ENCODE data around the gene CORO1A. TPM values are rescaled to one million over a fixed set of nuclear protein-coding genes. Genes with fewer than 3 reads are reported as not detected.
A peak's percentile ranks its signal among the peaks of the same experiment; 100 is the strongest.

Gene CORO1A
- total RNA-seq, 4 donors from 2014 or later, result 9.5 to 29.1 (median 23.2) TPM

DNA sequence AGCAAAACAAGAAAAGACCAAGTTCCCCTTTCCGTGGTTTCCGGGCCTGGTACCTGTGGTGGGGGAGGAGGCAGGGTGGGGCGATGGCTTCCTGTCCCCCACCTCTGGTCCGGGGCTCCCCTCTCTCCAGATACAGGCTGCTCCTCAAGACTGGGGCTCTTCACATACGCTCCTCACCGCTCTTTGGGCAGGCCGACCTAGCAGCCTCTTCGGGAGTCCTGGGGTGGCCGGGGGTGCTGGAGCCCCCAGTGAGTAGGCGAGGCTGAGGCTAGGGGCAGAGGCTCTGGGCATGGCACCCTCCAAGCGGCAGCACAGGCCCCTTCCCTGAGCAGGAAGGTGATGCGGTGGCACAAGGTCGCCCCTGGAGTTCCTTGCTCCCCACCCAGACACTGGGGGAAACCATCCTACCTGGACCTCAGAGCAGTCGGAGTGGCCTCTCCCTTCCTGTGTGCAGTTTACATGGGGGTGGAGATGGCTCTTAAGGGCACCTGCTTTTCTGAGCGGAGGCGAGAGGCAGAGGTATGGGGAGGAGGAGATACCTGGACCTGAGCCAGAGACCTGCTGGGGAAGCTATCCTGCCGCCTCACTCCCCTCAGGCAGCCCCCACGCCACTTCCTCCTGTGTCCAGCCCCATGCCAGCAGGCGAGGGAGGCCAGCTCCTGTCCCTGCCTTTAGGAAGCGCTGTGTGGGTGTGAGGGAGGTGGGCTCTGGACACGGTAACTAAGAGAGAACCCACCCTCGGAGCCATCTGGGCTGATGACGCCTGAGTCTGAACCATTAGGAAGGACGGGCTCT lies 891 bp downstream of the CORO1A start:
- no peak for DNase-seq
- WGBS, 2 donors, result 18 to 28% methylated on average over 5 to 7 of the region's 24 CpGs
- Histone ChIP-seq H3K4me3 (peak overlapping the region; percentile 42 to 78 (median 58)), H3K36me3 (peaks cover 0 to 6% (median 0%) of the 10 kb centered on the region in 3 donors), H3K27ac (peak overlapping the region; percentile 54 to 91 (median 88)), H3K9me3 (no peaks in the 10 kb centered on the region), H3K27me3 (no peaks in the 10 kb centered on the region), H3K4me1 (peaks cover 4 to 49% (median 27%) of the 10 kb centered on the region in 3 donors)
- intact Hi-C loops (cut with DNase I), result no loop called here
- TF ChIP-seq, protein P1, sequence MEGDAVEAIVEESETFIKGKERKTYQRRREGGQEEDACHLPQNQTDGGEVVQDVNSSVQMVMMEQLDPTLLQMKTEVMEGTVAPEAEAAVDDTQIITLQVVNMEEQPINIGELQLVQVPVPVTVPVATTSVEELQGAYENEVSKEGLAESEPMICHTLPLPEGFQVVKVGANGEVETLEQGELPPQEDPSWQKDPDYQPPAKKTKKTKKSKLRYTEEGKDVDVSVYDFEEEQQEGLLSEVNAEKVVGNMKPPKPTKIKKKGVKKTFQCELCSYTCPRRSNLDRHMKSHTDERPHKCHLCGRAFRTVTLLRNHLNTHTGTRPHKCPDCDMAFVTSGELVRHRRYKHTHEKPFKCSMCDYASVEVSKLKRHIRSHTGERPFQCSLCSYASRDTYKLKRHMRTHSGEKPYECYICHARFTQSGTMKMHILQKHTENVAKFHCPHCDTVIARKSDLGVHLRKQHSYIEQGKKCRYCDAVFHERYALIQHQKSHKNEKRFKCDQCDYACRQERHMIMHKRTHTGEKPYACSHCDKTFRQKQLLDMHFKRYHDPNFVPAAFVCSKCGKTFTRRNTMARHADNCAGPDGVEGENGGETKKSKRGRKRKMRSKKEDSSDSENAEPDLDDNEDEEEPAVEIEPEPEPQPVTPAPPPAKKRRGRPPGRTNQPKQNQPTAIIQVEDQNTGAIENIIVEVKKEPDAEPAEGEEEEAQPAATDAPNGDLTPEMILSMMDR (IDR thresholded peaks at IDR 0.05), result no peak
- peak in 1 of 4 donors; percentile 37 for TF ChIP-seq POLR2A (IDR thresholded peaks at IDR 0.05)

DNA sequence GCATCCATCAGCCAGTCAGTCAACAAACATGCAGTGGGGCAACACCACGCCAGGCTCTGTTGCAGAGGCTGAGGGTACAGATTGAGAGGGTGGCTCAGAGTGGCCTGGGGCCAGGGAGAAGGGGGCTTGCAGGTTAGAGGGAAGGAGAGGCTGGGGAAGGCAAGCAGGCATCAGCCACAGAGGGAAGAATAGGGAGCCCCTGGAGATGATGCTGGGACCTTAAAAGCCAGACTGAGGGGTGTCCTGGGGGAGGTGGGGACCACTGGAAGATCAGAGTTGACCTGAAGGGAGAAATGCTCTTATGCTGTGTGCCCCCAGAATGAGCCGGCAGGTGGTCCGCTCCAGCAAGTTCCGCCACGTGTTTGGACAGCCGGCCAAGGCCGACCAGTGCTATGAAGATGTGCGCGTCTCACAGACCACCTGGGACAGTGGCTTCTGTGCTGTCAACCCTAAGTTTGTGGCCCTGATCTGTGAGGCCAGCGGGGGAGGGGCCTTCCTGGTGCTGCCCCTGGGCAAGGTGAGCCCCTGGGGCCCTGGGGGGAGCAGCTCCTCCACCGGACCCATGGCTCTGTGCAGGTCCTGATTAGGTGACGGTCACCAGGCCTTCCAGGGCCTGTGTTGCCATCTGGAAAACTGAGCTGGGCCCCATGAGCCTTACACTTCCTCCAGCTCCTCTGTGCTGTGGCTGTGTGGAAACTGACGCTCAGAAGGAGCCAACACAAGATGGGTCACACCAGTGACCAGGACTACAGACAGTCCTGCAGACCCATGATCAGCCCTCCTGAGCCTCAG lies 1.7 kb downstream of the CORO1A start:
- Histone ChIP-seq H3K27me3 (no peaks in the 10 kb centered on the region), H3K27ac (peak overlapping the region; percentile 54 to 91 (median 88)), H3K4me1 (peaks cover 4 to 49% (median 27%) of the 10 kb centered on the region in 3 donors), H3K9me3 (no peaks in the 10 kb centered on the region), H3K4me3 (peak overlapping the region; percentile 42 to 78 (median 58)), H3K36me3 (peaks cover 0 to 6% (median 0%) of the 10 kb centered on the region in 3 donors)
- TF ChIP-seq, protein P1 (IDR thresholded peaks at IDR 0.05), result no peak
- no peak for TF ChIP-seq POLR2A (IDR thresholded peaks at IDR 0.05)
- intact Hi-C loops (cut with DNase I), result no loop called here
- no peak for DNase-seq
- 73 to 87% methylated on average over 3 to 6 of the region's 13 CpGs for WGBS, 2 donors

DNA sequence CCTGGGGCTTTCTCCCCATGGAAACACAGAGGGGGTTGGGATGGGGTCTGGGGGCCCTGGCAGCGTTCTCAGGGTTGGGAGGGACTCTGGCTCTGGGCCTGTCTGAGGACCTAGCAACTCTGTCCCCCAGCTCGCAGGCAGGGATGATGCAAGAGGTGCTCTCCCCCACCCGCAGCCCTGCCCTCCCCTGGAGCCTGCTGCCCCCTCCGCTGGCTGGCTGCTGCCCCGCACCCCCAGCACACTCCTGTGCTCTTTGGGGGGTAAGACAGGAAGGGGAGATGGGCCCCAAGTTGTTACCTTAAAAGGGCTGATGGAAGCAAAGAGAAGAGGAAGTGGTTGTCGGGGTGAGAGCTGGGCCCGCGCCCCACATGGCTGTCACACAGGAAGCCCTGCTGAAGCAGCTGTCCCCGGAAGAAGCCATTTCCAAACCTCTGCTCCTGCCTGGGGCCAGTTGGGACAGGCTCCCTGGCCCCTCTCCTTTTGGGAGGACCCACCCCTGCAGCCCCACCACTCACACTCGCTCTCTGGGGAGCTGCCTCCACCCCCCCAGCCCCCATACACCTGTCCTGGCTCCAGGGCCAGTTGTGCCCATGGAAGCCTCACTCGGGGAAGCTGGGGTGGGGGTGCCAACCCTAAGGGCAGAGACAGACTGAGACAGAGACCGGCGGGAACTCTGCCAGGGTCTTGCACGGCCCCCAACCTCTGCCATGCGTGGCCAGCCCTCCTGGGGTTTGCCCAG lies 2.5 kb downstream of the CORO1A start:
- H3K27ac ChIP-seq, result peak overlapping the region; percentile 31 to 91 (median 88)
- H3K36me3 ChIP-seq, result peaks cover 0 to 6% (median 0%) of the 10 kb centered on the region in 3 donors
- intact Hi-C loops (cut with DNase I), result no loop called here
- WGBS, 2 donors, result 37 to 54% methylated on average over 2 to 4 of the region's 15 CpGs
- TF ChIP-seq, protein P1 (IDR thresholded peaks at IDR 0.05), result no peak
- peak in 1 of 4 donors; percentile 21 for TF ChIP-seq POLR2A (IDR thresholded peaks at IDR 0.05)
- no peak for DNase-seq
- H3K4me1 ChIP-seq, result peaks cover 4 to 49% (median 27%) of the 10 kb centered on the region in 3 donors
- H3K27me3 ChIP-seq, result no peaks in the 10 kb centered on the region
- H3K4me3 ChIP-seq, result peak overlapping the region in 3 of 4 donors; percentile 10 to 78 (median 59)
- no peaks in the 10 kb centered on the region for H3K9me3 ChIP-seq

DNA sequence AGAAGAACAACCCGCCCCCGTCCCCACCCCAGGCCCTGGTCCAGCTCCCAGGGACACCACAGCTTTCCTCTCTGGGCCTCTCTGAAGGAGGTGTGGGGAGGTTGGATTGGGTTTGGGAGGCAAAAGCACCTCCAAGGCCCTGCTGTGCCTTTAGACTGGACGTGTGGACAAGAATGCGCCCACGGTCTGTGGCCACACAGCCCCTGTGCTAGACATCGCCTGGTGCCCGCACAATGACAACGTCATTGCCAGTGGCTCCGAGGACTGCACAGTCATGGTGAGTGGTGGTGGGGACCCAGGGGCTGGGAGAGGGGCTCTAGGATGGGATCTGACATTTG lies 3.0 kb downstream of the CORO1A start:
- no peaks in the 10 kb centered on the region for H3K9me3 ChIP-seq
- H3K4me3 ChIP-seq, result peak overlapping the region in 2 of 4 donors; percentile 19 to 78
- peak overlapping the region; percentile 25 to 91 (median 76) for H3K27ac ChIP-seq
- TF ChIP-seq POLR2A (IDR thresholded peaks at IDR 0.05), result no peak
- TF ChIP-seq, protein P1 (IDR thresholded peaks at IDR 0.05), result no peak
- peaks cover 4 to 49% (median 27%) of the 10 kb centered on the region in 3 donors for H3K4me1 ChIP-seq
- DNase-seq, result no peak
- H3K36me3 ChIP-seq, result peaks cover 0 to 6% (median 0%) of the 10 kb centered on the region in 3 donors
- 51 to 81% methylated on average over 3 to 6 of the region's 9 CpGs for WGBS, 2 donors
- intact Hi-C loops (cut with DNase I), result no loop called here
- no peaks in the 10 kb centered on the region for H3K27me3 ChIP-seq
